ENCODE results near the gene YTHDF1. TPM values are rescaled to one million over a fixed set of nuclear protein-coding genes. Genes with fewer than 3 reads are reported as not detected.

The YTHDF1 gene
- total RNA-seq (2014; rRNA removed; shearing (Covaris generic)) = 14.4 and 22.5 TPM in 2 replicates

- peak; percentile 97 for DNase-seq (ENCODE audit: low read depth)
Observed at GRCh38 chr20:63216041-63216848, at the start of gene YTHDF1. Gene YTHDF1, minus strand, starts transcription at chr20:63216131. Its CDS starts 239 bp downstream, at chr20:63215892.

GRCh38 chr20:63264519-63264918, 48.6 kb upstream of the YTHDF1 start:
- no peak for DNase-seq (ENCODE audit: low read depth)

- DNase-seq (ENCODE audit: low read depth) = no peak
Observed at GRCh38 chr20:63264000-63264399, 48.1 kb upstream of the YTHDF1 start.

DNA sequence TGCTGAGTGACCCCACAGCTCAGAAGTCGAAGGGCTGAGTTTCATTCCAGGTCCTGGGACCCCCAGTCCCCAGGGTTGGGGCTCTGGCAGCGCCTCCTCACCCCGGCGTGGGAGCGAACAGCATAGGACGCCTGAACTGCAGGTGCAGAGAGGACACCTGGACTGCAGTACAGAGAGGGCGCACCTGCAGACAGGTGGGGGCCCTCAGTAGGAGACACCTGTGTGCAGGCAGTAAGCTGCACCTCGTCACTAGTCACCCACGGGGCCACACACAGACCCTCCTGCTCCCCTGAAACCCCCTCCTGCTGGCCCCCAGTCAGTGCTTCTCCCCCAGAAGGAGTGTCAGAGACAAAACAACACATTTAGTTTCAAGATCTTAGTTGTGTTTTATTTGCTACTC, 46.9 kb upstream of the YTHDF1 start:
- DNase-seq (ENCODE audit: low read depth) = no peak

- DNase-seq (ENCODE audit: low read depth) = no peak
Observed at GRCh38 chr20:63261795-63262528, 46.0 kb upstream of the YTHDF1 start.

GRCh38 chr20:63261060-63261794, 45.3 kb upstream of the YTHDF1 start:
- DNase-seq (ENCODE audit: low read depth) = no peak

- no peak for DNase-seq (ENCODE audit: low read depth)
Observed at GRCh38 chr20:63260521-63260920, 44.6 kb upstream of the YTHDF1 start.

DNA sequence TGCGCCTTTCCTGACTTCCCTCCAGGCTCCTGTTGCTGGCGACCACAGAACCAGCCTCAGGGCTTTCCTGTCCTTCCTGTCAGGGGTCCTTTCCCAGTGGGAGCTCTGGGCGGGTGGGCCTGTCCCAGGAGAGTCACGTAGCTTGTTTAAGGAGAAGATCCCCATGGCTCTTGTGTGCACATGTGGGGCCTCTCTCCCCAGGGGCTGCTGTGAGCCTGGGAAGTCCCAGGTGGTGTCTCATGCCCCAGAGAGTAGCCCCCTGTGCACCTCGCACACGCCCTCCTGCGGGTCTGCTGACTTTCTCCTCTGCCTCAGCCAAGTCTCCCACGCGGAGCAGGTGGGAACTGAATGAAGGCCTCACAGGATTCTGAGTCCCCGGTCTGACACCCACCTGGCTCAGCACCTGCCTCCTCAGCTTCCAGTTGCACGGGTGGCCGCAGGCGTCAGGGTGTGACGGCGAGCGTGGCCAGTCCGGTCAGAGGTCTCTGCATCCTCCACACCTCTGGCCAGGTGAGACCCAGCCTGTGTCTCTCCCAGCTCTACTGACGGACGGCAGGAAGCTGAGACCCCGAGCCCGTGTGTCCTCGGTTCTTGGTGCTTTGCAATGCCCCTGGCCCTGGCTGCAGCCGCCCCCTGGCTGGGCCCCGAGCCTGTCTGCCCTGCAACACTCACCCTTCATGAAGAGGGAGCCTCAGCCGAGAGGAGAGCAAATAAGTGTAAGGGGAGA, 44.0 kb upstream of the YTHDF1 start:
- DNase-seq (ENCODE audit: low read depth) = no peak

DNA sequence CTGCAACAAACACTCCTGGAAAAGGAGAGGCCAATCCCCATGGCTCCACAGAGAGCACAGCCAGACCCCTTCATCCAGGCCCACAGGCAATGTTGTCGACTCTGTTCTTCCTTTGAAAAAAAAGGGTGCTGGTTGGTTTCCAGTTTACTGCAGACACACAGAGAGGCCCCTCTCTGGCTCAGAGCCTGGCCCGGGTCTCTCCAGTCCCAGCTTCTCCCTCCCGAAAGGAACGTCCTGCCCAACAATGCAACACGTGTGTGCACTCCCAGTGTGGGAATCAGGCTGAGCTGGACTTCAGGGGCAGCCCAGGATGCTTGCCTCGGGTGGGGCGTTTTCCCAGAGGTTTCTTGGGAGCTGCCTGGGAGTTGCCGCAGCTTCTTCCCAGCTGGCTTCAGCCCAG, 42.9 kb upstream of the YTHDF1 start:
- DNase-seq (ENCODE audit: low read depth) = no peak

- no peak for DNase-seq (ENCODE audit: low read depth)
Observed at GRCh38 chr20:63257629-63258028, 41.7 kb upstream of the YTHDF1 start.

GRCh38 chr20:63256954-63257353, 41.0 kb upstream of the YTHDF1 start:
- no peak for DNase-seq (ENCODE audit: low read depth)

DNA sequence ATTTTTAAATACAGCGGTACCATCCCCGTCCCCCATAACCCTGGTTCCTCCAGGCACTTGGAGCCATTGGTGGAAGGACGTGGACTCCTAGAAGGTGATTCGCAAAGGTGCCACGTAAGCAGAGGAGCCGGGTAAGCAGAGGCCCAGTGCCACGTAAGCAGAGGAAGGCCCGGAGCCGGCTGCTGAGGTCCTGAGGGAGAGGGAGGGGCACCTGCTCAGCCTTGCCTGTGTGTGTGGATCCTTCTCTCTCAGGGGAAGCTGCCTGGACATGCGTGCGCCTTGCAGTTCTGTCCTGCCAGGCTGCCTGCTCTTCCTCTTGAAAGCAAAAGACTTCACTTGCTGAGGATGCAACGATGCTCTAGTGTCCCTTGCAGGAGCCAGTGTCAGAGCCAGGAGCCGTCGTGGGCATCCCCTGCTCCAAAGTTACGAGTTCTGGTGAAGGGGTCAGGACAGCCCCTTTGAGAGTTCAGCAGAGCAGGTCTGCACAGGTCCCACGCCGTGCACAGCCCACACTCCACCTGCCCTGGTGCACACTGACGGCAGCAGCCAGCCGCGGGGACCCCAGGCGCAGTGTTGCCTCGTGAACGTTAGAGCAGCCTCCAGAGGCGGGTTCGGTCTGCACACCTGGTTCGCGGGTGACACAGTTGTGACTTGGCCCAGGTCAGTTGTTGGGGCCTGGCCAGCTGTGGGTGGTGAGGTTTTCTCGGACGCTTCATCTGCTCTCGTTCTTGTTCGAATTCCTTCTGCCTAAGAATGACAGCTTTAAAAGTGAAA, 40.2 kb upstream of the YTHDF1 start:
- DNase-seq (ENCODE audit: low read depth) = no peak

DNA sequence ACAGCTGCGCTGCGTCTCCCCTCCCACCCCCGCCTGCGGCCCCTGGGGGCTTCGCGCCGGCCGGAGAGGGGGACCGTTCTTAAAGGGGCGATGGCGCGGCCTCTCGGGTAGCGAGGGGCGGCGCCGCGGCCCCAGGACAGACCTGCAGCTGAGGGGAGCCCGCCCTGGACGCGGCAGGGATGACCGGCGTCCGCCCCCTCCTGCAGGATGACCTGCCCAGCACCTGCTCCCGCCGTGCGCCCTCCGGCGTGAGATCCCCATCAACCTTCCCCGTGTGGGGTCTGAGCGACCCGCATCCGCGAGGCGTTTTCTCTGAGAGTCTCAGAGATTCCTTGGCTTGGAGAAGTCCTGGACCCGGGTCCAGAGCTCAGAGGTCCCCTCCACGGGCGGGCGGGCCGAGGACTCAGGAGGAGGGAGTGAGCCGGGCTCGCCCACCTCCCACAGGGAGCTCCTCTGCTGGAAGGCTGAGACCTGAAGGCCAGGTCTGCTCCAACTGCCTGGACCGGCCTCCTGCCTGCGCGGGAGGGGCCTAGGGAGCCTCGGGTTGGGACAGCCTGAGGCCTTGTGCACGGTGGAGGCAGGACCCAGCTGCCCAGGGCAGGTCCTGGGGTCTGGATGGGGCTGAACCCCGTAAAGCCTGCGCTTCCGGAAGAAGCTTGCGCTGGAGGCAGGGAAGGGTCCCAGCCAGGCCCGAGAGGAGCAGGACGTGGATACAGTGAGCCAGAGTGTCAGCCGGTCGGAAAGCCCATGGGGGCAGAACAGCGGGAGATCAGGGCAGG, 38.9 kb upstream of the YTHDF1 start:
- no peak for DNase-seq (ENCODE audit: low read depth)

GRCh38 chr20:63254232-63254605, 38.3 kb upstream of the YTHDF1 start, which contains the start of gene NKAIN4:
Gene NKAIN4, minus strand, starts transcription at chr20:63254463. Its CDS starts 13 bp downstream, at chr20:63254450.
- no peak for DNase-seq (ENCODE audit: low read depth)

- DNase-seq (ENCODE audit: low read depth) = no peak
Observed at GRCh38 chr20:63253438-63254231, 37.7 kb upstream of the YTHDF1 start.

GRCh38 chr20:63253065-63253437, 37.1 kb upstream of the YTHDF1 start:
- no peak for DNase-seq (ENCODE audit: low read depth)

- DNase-seq (ENCODE audit: low read depth) = no peak
Observed at GRCh38 chr20:63252284-63252711, 36.4 kb upstream of the YTHDF1 start.

GRCh38 chr20:63251350-63251749, 35.4 kb upstream of the YTHDF1 start:
- peak; percentile 38 for DNase-seq (ENCODE audit: low read depth)

GRCh38 chr20:63249891-63250290, 34.0 kb upstream of the YTHDF1 start:
- DNase-seq (ENCODE audit: low read depth) = no peak

All from Daoy (cell line).